ENCODE measurements around the gene ZNF385A. TPM values are rescaled to one million over a fixed set of nuclear protein-coding genes. Genes with fewer than 3 reads are reported as not detected.

Gene ZNF385A
- total and polyA plus RNA-seq, 9 of the 15 experiments (the other 6 are each of a cell fraction or from before 2014, with no cell fraction given) = 1.0 to 111 (median 7.7) TPM

DNA sequence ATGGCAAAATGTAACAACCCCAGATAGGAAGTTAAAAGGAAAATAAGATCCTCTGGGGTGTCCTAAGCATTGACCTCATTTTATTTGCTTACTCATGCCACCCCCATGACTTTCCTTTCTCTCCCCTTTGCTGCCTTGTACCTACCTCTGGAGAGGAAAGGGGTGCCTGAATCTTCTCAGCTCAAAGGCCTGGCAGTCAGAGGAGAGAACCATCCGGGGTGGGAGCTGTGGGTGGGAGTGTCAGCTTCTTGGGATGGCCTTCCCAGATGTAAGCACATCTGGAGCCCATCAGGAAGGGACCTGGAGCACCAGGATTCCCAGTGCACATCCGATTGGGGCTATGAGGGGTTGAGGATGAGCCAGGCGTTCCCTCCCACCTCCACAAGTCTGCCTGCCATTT lies 39.7 kb upstream of the ZNF385A start:
- ChIA-PET CTCF (ENCODE audit: low intra/inter-chr PET ratio) (no interaction called here), POLR2A (interaction anchor here (0.7 to 2.9 kb wide), 4 partner anchors 9 to 282 kb away, joined by 3 to 8 read pairs (median 6); no protein-coding TSS in a partner anchor)
- no peak overlapping the region for H3K27ac ChIP-seq (ENCODE audit: extremely low read depth, low read depth, low read length)
- no peak overlapping the region for H3K4me3 ChIP-seq
- DNase-seq (ENCODE audit: extremely low read depth in 1 of 4, low spot score in 3 of 4) = no peak
- H3K9me3 ChIP-seq (replicated peaks; ENCODE audit: control insufficient read depth, insufficient read depth, low read depth, low read length) = no peaks in the 10 kb centered on the region
- peaks cover 5% of the 10 kb centered on the region; the same call in 2 of the 3 replicates for H3K79me2 ChIP-seq (ENCODE audit: control insufficient read depth, insufficient read depth, low read length)
- no peaks in the 10 kb centered on the region for H3K27me3 ChIP-seq (ENCODE audit: control insufficient read depth in 2 of 2, insufficient read depth in 2 of 2, low read length in 2 of 2)
- no peaks in the 10 kb centered on the region for H3K36me3 ChIP-seq (ENCODE audit: control insufficient read depth, insufficient read depth, low read length)
- BruUV-seq (replicated peaks) = no TSS peak
- no peaks in the 10 kb centered on the region for H3K9me1 ChIP-seq (ENCODE audit: control insufficient read depth, insufficient read depth, low read length)
- no peaks in the 10 kb centered on the region for H4K20me1 ChIP-seq (replicated peaks; ENCODE audit: control insufficient read depth, insufficient read depth, low read length)
- H3K9ac ChIP-seq (ENCODE audit: insufficient read depth in 1 of 2, low read depth in 2 of 2, low read length in 2 of 2) = peak overlapping the region in 1 of 2 experiments; percentile 6; a peak in 1 of 4 replicates
- no peak overlapping the region for H2AFZ ChIP-seq (ENCODE audit: low read depth, low read length)
- no peak for FAIRE-seq
- H3K4me1 ChIP-seq (replicated peaks in 1 of 2; ENCODE audit: control insufficient read depth in 2 of 2, insufficient read depth in 2 of 2, low read length in 2 of 2) = peaks cover 44 to 89% of the 10 kb centered on the region in 2 experiments
- no peak for ATAC-seq
- intact Hi-C loops (cut with micrococcal nuclease) = no loop called here
- no peak overlapping the region for H3K4me2 ChIP-seq (ENCODE audit: insufficient read depth, low read length)
- TF ChIP-seq ZNF316 (IDR thresholded peaks at IDR 0.05) = peak; percentile 31; the same call in 1 of the 2 replicates
- TF ChIP-seq WHSC1 (IDR thresholded peaks at IDR 0.05; ENCODE audit: low read length) = no peak
- no peak for TF ChIP-seq ZNF263 (CRISPR knock-in tag; IDR thresholded peaks at IDR 0.05; ENCODE audit: borderline replicate concordance)
- TF ChIP-seq MAFG (tag; conservative IDR thresholded peaks at IDR 0.05) = peak; percentile 28
- peak; percentile 8; the same call in 1 of the 2 replicates for TF ChIP-seq MAFK (IDR thresholded peaks at IDR 0.05; ENCODE audit: low read length)
- peak; percentile 77 for TF ChIP-seq NFE2 (IDR thresholded peaks at IDR 0.05; ENCODE audit: low read depth)
- TF ChIP-seq POU5F1 (IDR thresholded peaks at IDR 0.05; ENCODE audit: borderline replicate concordance, low read depth, low read length, partially characterized antibody) = no peak
- peak; percentile 66 for TF ChIP-seq C11orf30 (IDR thresholded peaks at IDR 0.05; ENCODE audit: low read depth)
- TF ChIP-seq, protein P1, sequence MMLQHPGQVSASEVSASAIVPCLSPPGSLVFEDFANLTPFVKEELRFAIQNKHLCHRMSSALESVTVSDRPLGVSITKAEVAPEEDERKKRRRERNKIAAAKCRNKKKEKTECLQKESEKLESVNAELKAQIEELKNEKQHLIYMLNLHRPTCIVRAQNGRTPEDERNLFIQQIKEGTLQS (IDR thresholded peaks at IDR 0.05) = no peak
- TF ChIP-seq, protein P1 (CRISPR knock-in tag; conservative IDR thresholded peaks at IDR 0.05) = no peak
- TF ChIP-seq MAFF (IDR thresholded peaks at IDR 0.05; ENCODE audit: low read length) = peak; percentile 21; the same call in 1 of the 2 replicates
- TF ChIP-seq, protein P2, sequence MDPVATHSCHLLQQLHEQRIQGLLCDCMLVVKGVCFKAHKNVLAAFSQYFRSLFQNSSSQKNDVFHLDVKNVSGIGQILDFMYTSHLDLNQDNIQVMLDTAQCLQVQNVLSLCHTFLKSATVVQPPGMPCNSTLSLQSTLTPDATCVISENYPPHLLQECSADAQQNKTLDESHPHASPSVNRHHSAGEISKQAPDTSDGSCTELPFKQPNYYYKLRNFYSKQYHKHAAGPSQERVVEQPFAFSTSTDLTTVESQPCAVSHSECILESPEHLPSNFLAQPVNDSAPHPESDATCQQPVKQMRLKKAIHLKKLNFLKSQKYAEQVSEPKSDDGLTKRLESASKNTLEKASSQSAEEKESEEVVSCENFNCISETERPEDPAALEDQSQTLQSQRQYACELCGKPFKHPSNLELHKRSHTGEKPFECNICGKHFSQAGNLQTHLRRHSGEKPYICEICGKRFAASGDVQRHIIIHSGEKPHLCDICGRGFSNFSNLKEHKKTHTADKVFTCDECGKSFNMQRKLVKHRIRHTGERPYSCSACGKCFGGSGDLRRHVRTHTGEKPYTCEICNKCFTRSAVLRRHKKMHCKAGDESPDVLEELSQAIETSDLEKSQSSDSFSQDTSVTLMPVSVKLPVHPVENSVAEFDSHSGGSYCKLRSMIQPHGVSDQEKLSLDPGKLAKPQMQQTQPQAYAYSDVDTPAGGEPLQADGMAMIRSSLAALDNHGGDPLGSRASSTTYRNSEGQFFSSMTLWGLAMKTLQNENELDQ (CRISPR knock-in tag; IDR thresholded peaks at IDR 0.05; ENCODE audit: borderline replicate concordance) = 0 out of 2 replicates have a peak, but pooled peaks have one; percentile 64
- TF ChIP-seq RAD51 (IDR thresholded peaks at IDR 0.05; ENCODE audit: borderline replicate concordance, low read depth) = no peak
- in situ Hi-C loops (cut with MboI) = no loop called here
- WGBS (ENCODE audit: insufficient coverage, low coverage, missing lambda C conversion rate) = 19% methylated on average over 3 of the region's 3 CpGs
